Upper lobe of left lung (tissue), 4 donors: ENCODE results near the gene HOMEZ.

Experiments used
- POLR2A ChIP-seq, 4 donors: fragments of 450-650 bp; IDR thresholded peaks; one replicate each; pipeline ENCODE4 v1.5.1; 2016 to 2017; ENCODE audit warnings: antibody characterized with exemption in 4 of 4, mild to moderate bottlenecking in 2 of 4
- TF ChIP-seq, protein P1 (sequence below), 6 experiments: fragments of 450-650 bp in 4 of 6; fragments of 200-600 bp in 2 of 6; sonication (generic) in 2 of 6; IDR thresholded peaks; one replicate each; pipeline ENCODE4 v1.5.1; 2016 to 2019; ENCODE audit warnings: antibody characterized with exemption in 6 of 6

- TF ChIP-seq, protein P1, sequence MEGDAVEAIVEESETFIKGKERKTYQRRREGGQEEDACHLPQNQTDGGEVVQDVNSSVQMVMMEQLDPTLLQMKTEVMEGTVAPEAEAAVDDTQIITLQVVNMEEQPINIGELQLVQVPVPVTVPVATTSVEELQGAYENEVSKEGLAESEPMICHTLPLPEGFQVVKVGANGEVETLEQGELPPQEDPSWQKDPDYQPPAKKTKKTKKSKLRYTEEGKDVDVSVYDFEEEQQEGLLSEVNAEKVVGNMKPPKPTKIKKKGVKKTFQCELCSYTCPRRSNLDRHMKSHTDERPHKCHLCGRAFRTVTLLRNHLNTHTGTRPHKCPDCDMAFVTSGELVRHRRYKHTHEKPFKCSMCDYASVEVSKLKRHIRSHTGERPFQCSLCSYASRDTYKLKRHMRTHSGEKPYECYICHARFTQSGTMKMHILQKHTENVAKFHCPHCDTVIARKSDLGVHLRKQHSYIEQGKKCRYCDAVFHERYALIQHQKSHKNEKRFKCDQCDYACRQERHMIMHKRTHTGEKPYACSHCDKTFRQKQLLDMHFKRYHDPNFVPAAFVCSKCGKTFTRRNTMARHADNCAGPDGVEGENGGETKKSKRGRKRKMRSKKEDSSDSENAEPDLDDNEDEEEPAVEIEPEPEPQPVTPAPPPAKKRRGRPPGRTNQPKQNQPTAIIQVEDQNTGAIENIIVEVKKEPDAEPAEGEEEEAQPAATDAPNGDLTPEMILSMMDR (IDR thresholded peaks at IDR 0.05), result no peak
- TF ChIP-seq POLR2A (IDR thresholded peaks at IDR 0.05), result no peak
Observed at GRCh38 chr14:23275412-23275811, 10.5 kb downstream of the HOMEZ start.
